ENCODE data around the gene CDKN2D. TPM values are rescaled to one million over a fixed set of nuclear protein-coding genes. Genes with fewer than 3 reads are reported as not detected.

Gene CDKN2D
- total and polyA plus RNA-seq, 2 of the 8 experiments (the other 6 are each of a cell fraction or from before 2014, with no cell fraction given) = 3.0 to 4.0 TPM

DNA sequence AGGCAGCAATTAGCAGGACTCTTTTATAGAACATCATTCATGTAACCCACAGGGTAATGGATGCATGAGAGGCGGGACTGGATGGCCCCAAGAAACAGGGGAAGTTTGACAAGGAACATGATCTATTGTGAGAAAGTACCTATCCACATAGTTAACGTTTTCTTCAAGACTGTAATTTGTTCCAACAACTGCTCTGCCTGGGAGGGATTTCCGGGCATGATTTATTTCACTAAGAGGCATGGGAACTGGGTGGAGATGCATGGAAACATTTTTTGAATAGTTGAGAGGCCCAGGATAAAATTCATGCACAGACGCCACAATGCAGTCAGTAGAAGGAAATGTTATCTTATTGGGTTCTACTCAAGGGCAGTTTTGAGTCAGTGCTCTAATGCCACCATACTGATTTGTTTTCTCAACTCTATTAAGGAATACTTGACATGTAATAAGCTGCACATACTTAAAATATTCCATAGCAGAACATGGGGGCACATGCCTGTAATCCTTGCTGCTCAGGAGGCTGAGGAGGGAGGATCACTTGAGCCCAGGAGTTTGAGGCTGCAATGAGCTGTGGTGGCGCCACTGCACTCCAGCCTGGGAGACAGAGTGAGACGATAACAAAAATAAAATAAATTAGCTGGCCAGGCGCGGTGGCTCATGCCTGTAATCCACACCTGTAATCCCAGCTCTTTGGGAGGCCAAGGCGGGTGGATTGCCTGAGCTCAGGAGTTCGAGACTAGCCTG is 35.0 kb downstream of the CDKN2D start (continued):
- TF ChIP-seq, protein P1, sequence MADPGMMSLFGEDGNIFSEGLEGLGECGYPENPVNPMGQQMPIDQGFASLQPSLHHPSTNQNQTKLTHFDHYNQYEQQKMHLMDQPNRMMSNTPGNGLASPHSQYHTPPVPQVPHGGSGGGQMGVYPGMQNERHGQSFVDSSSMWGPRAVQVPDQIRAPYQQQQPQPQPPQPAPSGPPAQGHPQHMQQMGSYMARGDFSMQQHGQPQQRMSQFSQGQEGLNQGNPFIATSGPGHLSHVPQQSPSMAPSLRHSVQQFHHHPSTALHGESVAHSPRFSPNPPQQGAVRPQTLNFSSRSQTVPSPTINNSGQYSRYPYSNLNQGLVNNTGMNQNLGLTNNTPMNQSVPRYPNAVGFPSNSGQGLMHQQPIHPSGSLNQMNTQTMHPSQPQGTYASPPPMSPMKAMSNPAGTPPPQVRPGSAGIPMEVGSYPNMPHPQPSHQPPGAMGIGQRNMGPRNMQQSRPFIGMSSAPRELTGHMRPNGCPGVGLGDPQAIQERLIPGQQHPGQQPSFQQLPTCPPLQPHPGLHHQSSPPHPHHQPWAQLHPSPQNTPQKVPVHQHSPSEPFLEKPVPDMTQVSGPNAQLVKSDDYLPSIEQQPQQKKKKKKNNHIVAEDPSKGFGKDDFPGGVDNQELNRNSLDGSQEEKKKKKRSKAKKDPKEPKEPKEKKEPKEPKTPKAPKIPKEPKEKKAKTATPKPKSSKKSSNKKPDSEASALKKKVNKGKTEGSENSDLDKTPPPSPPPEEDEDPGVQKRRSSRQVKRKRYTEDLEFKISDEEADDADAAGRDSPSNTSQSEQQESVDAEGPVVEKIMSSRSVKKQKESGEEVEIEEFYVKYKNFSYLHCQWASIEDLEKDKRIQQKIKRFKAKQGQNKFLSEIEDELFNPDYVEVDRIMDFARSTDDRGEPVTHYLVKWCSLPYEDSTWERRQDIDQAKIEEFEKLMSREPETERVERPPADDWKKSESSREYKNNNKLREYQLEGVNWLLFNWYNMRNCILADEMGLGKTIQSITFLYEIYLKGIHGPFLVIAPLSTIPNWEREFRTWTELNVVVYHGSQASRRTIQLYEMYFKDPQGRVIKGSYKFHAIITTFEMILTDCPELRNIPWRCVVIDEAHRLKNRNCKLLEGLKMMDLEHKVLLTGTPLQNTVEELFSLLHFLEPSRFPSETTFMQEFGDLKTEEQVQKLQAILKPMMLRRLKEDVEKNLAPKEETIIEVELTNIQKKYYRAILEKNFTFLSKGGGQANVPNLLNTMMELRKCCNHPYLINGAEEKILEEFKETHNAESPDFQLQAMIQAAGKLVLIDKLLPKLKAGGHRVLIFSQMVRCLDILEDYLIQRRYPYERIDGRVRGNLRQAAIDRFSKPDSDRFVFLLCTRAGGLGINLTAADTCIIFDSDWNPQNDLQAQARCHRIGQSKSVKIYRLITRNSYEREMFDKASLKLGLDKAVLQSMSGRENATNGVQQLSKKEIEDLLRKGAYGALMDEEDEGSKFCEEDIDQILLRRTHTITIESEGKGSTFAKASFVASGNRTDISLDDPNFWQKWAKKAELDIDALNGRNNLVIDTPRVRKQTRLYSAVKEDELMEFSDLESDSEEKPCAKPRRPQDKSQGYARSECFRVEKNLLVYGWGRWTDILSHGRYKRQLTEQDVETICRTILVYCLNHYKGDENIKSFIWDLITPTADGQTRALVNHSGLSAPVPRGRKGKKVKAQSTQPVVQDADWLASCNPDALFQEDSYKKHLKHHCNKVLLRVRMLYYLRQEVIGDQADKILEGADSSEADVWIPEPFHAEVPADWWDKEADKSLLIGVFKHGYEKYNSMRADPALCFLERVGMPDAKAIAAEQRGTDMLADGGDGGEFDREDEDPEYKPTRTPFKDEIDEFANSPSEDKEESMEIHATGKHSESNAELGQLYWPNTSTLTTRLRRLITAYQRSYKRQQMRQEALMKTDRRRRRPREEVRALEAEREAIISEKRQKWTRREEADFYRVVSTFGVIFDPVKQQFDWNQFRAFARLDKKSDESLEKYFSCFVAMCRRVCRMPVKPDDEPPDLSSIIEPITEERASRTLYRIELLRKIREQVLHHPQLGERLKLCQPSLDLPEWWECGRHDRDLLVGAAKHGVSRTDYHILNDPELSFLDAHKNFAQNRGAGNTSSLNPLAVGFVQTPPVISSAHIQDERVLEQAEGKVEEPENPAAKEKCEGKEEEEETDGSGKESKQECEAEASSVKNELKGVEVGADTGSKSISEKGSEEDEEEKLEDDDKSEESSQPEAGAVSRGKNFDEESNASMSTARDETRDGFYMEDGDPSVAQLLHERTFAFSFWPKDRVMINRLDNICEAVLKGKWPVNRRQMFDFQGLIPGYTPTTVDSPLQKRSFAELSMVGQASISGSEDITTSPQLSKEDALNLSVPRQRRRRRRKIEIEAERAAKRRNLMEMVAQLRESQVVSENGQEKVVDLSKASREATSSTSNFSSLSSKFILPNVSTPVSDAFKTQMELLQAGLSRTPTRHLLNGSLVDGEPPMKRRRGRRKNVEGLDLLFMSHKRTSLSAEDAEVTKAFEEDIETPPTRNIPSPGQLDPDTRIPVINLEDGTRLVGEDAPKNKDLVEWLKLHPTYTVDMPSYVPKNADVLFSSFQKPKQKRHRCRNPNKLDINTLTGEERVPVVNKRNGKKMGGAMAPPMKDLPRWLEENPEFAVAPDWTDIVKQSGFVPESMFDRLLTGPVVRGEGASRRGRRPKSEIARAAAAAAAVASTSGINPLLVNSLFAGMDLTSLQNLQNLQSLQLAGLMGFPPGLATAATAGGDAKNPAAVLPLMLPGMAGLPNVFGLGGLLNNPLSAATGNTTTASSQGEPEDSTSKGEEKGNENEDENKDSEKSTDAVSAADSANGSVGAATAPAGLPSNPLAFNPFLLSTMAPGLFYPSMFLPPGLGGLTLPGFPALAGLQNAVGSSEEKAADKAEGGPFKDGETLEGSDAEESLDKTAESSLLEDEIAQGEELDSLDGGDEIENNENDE (IDR thresholded peaks at IDR 0.05; ENCODE audit: insufficient replicate concordance, low read length) = no peak
- TF ChIP-seq RXRA (IDR thresholded peaks at IDR 0.05; ENCODE audit: insufficient read depth, low read depth, low read length) (no peak), SRF (IDR thresholded peaks at IDR 0.05; ENCODE audit: low read depth, low read length) (no peak), KDM5A (IDR thresholded peaks at IDR 0.05; ENCODE audit: low read length) (no peak), BRCA1 (IDR thresholded peaks at IDR 0.05; ENCODE audit: low read depth, low read length) (no peak), MAFK (IDR thresholded peaks at IDR 0.05; ENCODE audit: low read depth, low read length) (no peak)
- TF ChIP-seq, protein P2, sequence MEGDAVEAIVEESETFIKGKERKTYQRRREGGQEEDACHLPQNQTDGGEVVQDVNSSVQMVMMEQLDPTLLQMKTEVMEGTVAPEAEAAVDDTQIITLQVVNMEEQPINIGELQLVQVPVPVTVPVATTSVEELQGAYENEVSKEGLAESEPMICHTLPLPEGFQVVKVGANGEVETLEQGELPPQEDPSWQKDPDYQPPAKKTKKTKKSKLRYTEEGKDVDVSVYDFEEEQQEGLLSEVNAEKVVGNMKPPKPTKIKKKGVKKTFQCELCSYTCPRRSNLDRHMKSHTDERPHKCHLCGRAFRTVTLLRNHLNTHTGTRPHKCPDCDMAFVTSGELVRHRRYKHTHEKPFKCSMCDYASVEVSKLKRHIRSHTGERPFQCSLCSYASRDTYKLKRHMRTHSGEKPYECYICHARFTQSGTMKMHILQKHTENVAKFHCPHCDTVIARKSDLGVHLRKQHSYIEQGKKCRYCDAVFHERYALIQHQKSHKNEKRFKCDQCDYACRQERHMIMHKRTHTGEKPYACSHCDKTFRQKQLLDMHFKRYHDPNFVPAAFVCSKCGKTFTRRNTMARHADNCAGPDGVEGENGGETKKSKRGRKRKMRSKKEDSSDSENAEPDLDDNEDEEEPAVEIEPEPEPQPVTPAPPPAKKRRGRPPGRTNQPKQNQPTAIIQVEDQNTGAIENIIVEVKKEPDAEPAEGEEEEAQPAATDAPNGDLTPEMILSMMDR (IDR thresholded peaks at IDR 0.05; ENCODE audit: control extremely low read depth in 1 of 3, insufficient read depth in 1 of 3, low read depth in 1 of 3, low read length in 3 of 3) = no peak

Data from H1 (cell line).